HG03095 (cell line): ENCODE measurements around the gene CSN3.

Experiments
- ATAC-seq: cut with Tn5 transposase; IDR thresholded peaks from one replicate; pipeline ENCODE4 v1.9.1; 2021; ENCODE audit warnings: moderate library complexity; ENCODE audit not compliant: unreplicated experiment

Gene CSN3

DNA sequence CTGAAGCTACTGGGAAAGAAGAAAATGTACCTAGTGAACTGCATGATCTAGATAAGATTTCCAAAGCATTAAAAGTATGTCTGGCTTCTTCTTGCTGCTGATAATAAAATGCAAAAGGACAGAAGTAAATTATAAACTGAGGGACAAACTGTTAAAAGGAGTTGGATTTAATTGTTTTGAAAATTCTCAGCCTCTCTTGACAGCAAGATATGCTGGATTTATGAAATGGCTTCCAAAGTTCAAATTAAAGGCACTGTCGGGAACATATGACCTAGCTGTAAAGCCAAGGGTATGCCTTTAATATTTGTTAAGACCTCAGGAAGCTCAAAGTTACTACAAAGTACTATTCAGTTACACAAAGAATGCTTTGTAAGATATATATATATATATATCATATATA is 46.3 kb downstream of the CSN3 start:
- ATAC-seq = no peak

DNA sequence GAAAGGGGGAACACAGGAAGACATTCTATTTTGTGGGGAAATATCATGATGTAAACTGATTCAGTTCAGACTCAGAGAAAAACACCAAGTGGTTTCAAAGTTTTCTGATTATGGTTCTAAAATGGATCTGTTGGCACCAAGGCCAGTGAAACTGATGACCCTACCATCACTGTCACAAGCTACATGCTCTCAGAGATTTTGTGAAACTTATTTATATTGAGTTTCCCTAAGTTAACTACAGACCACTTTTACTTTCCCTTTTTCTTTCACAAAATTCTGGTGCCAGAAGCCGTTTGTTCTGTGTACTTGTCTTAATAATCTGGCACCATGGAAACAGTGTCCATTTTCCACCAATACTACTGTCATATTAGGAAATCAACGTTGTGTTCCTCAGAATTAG is 48.9 kb downstream of the CSN3 start:
- ATAC-seq = no peak

DNA sequence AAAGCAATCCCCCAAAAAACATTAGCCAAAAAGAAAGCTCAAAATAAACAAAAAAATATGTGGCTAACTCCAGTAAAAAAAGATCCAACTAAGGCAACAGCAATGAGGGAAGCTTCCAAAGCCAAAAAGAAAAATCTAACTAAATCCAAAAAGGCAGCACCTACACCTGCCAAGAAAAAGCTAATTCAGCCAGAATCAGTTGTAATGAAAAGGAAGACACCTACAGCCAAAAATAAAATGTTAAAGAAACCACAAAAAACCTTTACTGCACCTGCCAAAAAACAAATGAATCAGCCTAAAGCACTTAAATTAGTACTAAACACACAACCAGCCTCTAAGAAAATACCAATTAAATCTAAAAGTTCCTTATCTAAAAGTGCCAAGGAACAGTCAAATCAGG is 55.2 kb downstream of the CSN3 start:
- ATAC-seq = no peak

DNA sequence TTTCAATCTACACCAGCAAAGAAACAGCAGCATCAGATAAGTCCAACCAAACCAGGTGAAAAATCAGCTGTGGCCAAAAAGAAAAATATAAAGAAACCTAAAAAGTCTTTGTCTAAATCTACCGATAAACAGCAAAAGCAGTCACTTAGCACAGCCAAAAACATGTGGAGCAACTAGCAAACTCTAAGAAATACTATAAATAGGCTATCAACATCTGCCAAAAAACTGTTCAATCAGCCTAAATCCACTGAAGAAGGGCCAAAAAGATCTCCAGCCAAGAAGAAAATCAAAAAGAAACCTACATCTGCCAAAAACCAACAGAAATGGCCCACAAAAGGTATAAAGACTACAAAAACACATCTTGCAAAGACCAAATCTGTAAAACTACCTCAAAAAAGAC is 55.7 kb downstream of the CSN3 start:
- no peak for ATAC-seq

DNA sequence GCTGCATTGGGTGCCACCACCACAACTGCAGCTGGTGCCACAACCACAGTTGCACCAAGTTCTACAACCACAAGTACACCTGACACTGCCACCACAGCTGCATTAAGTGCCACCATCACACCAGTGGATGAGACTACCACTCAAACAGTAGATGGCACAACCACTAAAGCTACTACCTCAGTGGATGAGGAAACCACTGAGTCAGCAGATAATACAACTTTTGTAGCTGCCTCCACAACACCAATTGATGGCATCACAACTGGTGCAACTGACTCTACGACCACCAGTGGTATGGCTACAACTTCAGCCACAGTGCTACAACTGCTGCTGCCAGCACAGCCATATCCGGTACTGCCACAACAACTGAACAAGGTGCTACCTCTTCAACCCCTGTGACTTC is 57.2 kb downstream of the CSN3 start:
- ATAC-seq = no peak

DNA sequence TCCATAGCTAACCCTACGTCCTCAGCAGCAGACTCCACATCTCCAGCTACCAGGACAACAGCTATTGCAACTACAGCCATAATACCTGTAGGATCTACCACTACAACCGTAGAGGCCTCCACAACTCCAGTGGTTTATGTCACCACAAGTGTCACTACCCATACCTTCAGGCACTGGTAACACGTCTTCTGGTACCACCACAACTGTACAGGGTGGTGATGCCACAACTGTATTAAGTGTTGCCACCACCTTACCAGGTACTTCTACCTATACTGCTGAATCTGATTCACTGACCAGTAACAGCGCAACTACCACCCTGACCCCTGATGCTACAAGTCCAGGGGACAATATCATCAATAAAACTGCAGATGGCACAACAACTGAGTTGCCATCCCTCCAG is 57.8 kb downstream of the CSN3 start:
- no peak for ATAC-seq
